ENCODE data around the gene CFAP45.
"Not testable (repeated sequence)": the region's sequence is repeated elsewhere in the genome, so short reads cannot be mapped to it uniquely, and the experiment has no call there.

CFAP45 gene

DNA sequence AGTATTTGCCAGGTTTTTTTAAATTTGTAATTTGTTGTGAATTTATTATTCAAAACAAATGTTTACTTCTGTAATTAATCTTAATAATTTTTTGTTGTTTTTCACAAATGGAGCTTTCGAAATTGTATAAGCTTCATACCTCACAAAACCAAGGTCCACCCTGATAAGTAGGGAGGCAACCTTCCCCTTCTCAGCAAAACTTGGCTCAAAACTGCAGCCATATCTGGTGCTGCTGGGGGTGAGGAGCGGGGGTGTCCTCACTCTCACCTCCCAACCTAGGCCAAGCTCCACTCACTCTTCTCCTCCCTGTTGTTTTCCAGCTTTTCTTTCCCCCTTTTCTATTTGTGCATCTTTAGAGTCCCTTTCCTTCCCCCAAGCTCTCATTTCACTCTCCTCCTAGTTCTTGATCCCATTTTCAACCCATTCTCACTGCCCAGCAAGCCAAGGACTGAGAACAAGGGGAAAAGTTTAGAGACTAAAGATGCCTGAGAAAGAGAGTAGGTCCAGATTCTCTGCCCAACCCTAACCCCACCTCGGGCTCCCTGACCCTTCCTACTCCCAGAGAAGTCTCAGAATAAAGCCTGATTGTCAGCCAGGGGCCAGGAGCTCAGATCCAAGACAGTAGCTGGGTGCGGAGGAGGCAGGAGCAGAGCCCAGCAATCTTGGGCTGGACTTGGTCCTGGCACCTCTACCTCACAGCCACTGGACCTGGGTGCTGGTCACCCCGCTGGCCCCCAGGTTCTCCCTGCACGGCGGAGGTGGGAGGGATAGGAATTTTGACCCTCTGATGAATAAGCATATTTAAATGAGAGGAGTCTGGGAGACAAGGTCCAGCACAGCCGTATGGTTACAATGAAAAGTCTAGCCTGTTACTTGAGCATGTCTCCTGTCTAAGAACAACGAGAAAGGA lies 8.3 kb upstream of the CFAP45 start:
- in situ Hi-C loops (cut with MboI; ENCODE audit: low sequenced_read_pairs): no loop called here

DNA sequence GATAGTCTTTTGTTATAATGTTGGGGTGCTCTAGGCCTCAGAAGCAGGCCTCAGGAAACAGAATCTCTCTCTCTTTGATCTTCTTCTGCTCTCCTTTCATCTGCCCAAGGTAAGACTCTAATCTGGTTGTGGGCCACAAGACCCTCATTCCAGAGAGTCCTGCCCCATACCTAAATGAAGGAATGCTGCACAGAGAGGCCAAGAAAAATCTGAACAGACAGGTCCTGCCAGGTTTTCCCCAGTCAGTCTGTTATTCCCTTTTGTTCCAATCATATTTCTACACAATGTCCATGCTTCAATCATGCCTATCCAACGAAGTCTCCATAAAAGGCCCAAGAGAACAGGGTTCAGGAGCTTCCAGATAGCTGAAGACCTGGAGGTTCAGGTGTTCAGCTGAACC lies 7.0 kb upstream of the CFAP45 start:
- in situ Hi-C loops (cut with MboI; ENCODE audit: low sequenced_read_pairs): no loop called here

DNA sequence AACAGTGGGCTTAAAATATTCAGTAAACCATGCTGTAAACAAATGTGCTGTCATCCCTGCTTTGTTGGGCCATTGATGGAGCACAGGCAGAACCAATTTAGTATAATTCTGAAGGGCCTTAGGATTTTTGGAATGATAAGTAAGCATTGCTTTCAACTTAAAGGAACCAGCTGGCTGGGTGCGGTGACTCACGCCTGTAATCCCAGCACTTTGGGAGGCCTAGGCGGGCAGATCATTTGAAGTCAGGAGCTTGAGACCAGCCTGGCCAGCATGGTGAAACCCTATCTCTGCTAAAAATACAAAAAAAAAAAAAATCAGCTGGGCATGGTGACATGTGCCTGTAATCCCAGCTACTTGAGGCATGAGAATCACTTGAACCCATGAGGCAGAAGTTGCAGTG lies 4.1 kb upstream of the CFAP45 start:
- in situ Hi-C loops (cut with MboI; ENCODE audit: low sequenced_read_pairs): not testable (repeated sequence)

DNA sequence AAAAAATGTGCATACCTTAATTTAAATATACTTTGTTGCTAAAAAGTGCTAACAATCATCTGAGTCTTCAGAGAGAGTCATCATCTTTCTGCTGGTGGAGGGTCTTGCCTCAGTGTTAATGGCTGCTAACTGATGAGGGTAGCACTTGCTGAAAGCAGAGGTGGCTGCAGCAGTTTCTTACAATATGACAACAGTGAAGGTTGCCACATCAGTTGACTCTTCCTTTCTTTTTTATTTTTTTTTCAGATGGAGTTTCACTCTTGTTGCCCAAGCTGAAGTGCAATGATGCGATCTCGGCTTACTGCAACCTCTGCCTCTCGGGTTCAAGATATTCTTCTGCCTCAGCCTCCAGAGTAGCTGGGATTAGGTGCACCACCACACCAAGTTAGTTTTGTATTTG lies 2.6 kb upstream of the CFAP45 start:
- in situ Hi-C loops (cut with MboI; ENCODE audit: low sequenced_read_pairs): no loop called here

DNA sequence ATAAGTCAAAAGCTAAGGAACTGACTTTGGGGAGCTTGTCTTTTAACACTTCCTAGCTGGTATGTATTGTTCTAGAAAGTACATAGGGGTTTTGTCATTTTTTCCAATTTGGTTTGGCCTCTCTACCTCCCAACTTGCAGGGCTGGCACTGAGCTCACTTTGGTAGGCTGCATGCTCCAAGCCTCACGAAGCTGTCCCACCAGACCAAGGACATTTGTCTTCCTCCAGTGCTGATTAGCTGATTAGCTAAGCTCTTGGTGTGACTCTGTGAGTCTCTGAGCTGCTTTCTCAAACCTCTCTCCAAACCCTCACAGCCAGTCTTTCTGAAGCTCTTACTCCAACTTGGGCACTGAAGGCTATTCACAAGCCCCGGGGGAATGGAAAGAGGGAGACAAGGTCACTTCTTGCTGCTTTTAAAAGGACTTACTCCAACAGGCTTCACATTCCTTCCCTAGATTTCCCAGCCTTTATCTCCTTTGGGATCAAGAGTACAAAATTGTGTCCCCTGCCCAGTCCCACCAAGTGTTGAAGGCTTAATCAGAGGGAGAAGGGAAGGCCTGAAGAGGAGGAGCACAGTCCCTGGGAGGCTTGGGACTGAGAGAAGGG lies 893 bp upstream of the CFAP45 start:
- in situ Hi-C loops (cut with MboI; ENCODE audit: low sequenced_read_pairs): no loop called here

DNA sequence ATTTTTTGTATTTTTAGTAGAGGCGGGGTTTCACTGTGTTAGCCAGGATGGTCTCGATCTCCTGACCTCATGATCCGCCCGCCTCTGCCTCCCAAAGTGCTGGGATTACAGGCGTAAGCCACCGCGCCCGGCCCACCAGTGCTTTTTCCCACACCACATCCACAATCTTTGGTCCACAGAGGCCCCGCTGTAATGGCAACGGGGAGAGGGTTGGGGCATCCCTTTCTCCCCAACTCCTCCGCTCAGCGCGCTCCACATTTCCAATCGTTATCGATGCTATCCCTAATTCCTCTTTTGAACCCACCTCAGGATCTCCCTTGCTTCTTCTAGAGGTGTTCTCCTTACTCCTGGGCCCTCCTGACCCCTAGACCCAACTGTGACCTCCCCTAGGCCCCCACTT lies 331 bp downstream of the CFAP45 start:
- in situ Hi-C loops (cut with MboI; ENCODE audit: low sequenced_read_pairs): loop anchor here (25.0 kb wide), 1 partner anchor 112 kb away; the partner anchor contains the start of gene DUSP23

DNA sequence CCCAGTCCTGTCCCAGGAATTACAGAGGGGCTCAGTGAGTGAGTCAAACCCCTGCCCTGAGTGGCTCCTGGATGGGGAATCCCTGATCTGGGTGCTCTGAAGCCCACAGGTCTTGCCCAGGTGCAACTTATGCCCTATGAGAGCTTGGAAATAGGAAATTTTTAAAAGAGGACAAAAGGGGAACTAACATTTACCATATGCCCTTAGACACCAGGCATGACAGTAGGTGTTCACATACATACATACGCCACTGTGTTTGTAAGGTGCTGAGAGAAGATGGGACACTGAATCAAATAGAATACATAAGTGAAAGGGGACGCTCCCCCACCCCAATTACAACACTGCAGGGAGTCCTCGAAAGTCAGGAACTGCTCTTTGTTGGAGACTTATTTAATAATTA lies 1.4 kb downstream of the CFAP45 start:
- in situ Hi-C loops (cut with MboI; ENCODE audit: low sequenced_read_pairs): loop anchor here (25.0 kb wide), 1 partner anchor 111 kb away; the partner anchor contains the start of gene DUSP23

DNA sequence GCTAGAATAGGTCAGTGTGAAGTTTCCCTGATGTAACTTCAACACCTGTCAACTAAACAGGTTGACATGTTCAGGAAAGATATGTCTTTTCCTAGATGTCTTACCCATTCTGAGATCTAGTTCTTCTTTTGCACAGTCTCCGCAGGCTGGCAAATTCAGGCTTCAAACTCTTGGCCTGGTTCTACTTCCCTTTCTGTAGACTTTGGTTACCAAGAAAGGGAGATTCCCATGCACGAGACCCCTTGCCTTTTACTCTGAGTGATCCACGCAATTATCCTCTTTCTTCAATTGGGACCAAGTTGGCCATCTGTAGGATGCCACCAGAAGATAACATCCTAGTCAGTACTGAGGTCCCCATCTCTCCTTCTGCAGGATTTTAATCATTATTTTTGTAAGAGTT lies 2.0 kb downstream of the CFAP45 start:
- in situ Hi-C loops (cut with MboI; ENCODE audit: low sequenced_read_pairs): loop anchor here (25.0 kb wide), 1 partner anchor 111 kb away; the partner anchor contains the start of gene DUSP23

DNA sequence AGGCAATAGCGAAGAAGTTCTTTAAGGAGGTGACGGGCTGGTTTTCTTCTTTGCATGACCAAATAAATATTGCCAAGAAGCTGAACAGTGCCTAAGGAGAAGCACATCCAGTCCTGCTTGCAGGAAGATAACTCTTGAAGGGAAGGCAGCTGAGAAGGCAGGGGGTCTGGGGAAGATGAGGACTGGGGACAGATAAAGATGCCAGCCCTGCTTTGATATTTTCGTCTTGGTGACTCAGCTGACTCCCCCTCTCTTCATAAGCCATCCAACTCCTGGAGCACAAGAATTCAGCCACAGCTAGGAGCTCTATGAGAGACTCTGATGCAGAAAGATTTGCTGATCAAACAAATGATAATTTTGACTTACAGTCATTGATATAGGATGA lies 3.4 kb downstream of the CFAP45 start:
- in situ Hi-C loops (cut with MboI; ENCODE audit: low sequenced_read_pairs): loop anchor here (25.0 kb wide), 1 partner anchor 109 kb away; the partner anchor contains the start of gene DUSP23

DNA sequence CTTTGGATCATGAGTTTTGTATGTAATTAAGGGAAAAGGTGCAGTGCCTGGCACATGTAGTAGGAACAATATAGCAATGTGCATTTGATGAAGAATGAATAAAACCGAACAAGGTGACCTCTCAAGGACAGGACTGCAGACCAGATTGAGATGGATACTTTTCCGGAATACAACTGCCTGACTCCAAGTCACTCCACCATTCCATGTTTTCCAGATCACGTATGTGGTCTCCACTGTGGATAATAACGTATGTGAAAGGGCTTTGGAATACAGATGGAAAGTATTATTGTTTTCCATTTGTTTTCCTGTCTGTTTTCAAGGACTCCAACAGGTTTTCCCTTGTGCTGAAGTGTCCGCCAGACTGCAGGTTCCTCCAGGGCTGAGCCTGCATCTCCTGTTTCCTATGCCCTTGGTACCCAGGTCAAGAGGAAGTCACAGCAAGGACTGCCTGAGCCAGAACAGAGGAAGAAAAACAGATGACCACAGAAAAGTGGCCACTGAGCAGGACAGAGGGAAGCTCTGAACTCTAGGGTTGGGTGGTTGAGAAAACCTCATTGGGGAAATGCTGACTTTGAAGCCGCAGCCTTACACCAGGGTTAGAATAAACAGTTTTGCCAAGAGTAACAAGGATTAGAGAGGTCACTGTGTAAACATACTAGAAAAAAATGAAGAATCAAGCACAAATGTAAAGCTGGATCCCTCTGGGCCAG lies 4.0 kb downstream of the CFAP45 start:
- in situ Hi-C loops (cut with MboI; ENCODE audit: low sequenced_read_pairs): loop anchor here (25.0 kb wide), 1 partner anchor 109 kb away; the partner anchor contains the start of gene DUSP23

DNA sequence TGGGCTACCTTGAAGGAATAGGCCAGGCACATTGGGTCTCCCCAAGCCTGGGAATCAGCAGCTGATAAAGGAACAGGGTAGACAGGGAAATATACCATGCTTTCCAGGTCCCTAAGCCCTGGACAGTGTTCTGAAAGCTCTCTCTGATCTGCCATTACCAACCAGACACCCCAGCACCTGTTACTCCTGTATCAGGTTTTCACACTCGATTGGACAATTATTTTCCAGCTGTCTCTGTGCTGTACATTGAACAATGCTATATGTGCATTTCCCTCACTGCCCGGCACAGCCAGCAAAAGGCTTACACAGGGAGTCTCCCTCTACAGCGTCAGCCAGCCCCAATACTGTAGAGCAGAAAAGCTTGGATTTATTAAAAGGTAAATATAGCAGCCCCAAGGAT lies 4.7 kb downstream of the CFAP45 start:
- in situ Hi-C loops (cut with MboI; ENCODE audit: low sequenced_read_pairs): loop anchor here (25.0 kb wide), 1 partner anchor 108 kb away; the partner anchor contains the start of gene DUSP23

DNA sequence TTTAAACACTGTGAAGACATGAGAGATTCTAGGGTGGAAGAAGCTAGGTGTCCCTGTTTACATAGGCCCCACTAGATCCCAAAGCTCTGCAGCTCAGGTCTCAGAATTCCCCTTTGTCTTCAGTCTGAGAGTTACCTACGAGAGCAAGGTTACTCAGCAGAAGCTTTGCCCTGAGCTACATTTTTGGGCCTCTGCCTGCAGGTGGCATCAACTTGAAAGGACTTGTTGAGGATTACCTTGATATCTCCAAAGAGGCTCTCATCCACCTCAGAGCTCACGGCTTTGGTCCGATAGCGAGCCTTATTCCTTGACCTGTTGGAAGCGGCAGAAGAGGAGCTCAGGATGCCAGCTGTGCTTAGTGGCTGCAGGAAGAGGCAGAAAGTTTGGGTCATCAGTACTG lies 7.0 kb downstream of the CFAP45 start:
- in situ Hi-C loops (cut with MboI; ENCODE audit: low sequenced_read_pairs): loop anchor here (25.0 kb wide), 1 partner anchor 106 kb away; the partner anchor contains the start of gene DUSP23

DNA sequence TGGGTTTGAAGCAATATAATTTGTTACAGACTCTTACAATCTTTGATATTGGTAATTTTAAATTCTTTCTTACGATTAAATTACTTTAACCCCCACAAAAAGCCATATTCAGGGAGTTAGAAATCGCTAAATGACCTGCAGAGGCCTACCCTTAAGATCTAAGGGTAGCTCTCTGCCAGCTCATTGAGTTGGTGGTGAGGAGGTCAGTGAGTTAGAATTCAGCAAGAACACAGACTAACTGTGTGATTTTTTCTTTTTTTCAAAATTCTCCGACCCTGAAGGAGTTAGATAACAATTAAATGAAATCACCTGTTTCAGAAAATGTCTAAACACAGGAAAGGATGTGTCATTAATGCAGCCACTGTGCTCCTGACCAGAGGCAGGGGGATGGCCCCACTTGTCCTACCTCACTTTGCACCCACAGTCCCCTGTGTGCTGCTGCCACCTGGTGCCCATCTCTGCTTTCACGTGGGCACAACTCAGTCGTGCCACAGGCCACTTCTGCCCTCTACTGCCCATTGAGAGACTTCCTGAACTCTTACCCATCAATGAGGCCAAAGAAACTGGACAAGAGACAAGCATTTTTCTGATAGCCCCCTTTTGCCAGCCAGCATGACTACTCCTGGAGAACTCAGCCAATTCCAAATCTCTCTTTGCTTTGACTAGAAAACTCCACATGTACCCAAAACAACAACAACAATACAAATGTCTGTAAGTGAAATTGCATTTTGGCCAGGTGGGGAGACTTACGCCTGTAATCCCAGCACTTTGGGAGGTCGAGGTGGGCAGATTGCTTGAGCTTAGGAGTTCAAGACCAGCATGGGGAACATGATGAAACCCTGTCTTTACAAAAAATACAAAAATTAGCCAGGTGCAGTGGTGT lies 8.4 kb downstream of the CFAP45 start:
- in situ Hi-C loops (cut with MboI; ENCODE audit: low sequenced_read_pairs): loop anchor here (25.0 kb wide), 1 partner anchor 104 kb away; the partner anchor contains the start of gene DUSP23

DNA sequence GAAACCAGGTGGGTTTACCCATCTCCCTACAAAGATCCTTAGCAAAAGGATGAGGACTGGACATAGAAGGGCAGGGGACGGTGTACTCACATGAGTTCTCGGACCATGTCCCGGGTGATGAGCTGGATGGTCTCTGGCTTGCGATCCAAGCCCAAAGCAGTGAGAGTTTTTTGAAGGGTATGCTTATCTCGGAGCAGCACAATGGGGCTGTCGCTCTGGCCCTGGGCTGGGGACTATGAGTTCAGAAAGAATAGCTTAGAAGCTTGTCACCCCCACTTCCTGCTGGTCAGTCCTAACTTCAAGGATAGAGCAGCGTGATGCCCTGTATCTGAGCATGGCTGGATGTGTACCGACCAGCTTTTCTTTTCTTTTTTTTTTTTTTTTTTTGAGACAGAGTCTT lies 9.6 kb downstream of the CFAP45 start:
- in situ Hi-C loops (cut with MboI; ENCODE audit: low sequenced_read_pairs): loop anchor here (25.0 kb wide), 1 partner anchor 103 kb away; the partner anchor contains the start of gene DUSP23

DNA sequence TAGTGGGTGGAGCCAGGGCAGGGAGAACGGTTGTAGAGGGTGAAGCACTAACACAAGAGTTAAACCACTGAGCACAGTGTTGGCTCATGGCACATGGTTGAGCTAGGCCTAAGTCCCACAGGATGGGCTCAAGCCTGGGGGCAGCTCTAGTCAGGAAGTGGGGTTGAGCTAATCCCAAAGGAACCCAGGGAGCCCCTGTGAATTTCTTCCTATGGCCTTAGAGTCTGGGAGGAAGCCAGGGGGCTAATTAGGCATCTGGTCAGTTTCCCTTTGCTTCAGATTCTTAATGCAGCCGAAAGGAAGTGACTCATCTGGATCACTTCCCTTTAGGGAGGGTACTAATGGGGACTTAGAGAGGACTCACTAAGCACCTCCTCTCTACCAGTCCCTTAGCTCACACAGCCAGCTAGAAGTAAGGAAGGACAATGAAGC lies 10.1 kb downstream of the CFAP45 start:
- in situ Hi-C loops (cut with MboI; ENCODE audit: low sequenced_read_pairs): loop anchor here (25.0 kb wide), 1 partner anchor 103 kb away; the partner anchor contains the start of gene DUSP23

DNA sequence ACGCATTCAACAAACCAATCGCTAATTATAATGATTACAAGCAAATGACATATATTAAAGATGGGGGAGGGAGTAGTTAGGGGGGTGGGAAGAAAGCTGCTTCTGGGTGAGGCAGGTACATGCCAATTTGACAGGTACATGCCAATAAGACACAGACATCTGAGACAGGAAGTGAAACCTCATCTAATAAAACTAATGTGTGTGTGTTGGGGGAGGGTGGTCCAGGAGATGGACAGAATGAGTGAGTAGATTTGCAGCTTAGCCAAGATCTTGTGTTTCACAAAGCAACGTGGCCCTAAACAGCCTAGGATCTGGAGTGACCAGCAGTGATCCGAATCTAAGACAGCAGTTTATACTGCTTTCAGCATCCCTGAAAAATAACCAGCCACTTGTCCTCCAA lies 10.8 kb downstream of the CFAP45 start:
- in situ Hi-C loops (cut with MboI; ENCODE audit: low sequenced_read_pairs): loop anchor here (25.0 kb wide), 1 partner anchor 102 kb away; the partner anchor contains the start of gene DUSP23

DNA sequence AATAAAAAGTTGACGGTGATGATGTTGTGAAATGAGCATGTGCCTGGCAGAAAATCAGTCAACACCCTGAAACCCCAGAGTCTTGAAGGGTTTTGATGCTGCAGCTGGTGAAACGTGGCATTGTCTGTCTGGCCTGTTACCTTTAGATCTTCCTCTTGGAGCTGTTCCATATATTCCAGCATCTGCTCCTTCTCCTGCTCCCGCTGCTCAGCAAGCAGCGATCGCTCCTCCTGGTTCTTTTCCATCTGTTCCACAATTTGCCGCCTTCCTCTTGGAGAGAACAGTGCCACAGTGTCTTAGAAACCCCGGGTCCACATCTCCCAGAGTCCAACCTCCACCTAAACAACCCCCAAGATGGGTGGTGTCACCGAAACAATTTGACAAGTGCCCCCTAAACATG lies 15.7 kb downstream of the CFAP45 start:
- in situ Hi-C loops (cut with MboI; ENCODE audit: low sequenced_read_pairs): loop anchor here (25.0 kb wide), 1 partner anchor 97 kb away; the partner anchor contains the start of gene DUSP23

DNA sequence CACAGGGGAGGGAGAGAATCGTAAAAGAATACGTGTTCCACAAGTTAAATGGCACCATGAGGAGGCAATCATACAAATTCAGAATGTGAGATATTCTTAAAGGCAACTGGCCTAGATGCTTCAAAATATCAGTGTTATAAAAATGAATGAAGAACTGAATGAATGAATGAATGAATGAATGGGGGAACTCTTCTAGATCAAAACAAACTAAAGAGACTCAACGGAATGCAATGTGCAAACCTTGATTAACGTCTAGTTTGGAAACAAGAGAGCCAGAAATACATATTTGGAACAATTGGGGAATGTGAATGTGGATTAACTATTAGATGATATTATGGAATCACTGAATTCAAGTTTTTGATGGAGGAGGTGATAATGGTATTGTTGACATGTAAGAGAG lies 16.8 kb downstream of the CFAP45 start:
- in situ Hi-C loops (cut with MboI; ENCODE audit: low sequenced_read_pairs): loop anchor here (25.0 kb wide), 1 partner anchor 96 kb away; the partner anchor contains the start of gene DUSP23

DNA sequence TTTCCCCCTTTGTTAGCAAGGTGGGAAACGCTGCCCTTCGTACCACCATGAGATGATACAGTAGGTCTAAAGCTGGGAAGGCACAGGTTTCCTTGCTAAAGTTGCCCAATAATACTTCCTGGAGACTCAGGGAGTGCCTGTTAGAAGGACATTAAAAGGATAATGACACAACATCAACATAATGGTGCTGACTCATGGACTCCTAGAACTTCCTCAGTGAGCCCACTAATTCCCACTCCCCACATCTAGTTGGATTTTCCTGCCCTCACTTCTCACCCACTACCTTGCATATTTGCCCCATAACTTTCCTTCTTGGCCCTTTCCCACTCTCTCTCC lies 17.5 kb downstream of the CFAP45 start:
- in situ Hi-C loops (cut with MboI; ENCODE audit: low sequenced_read_pairs): loop anchor here (25.0 kb wide), 1 partner anchor 95 kb away; the partner anchor contains the start of gene DUSP23
